Measurements from ENCODE around the gene KANTR. TPM values are rescaled to one million over a fixed set of nuclear protein-coding genes. Genes with fewer than 3 reads are reported as not detected.

Gene KANTR
- total and polyA plus RNA-seq, 9 of the 15 experiments (the other 6 are each of a cell fraction or from before 2014, with no cell fraction given): 1.0 to 5.7 (median 3.4) TPM

DNA sequence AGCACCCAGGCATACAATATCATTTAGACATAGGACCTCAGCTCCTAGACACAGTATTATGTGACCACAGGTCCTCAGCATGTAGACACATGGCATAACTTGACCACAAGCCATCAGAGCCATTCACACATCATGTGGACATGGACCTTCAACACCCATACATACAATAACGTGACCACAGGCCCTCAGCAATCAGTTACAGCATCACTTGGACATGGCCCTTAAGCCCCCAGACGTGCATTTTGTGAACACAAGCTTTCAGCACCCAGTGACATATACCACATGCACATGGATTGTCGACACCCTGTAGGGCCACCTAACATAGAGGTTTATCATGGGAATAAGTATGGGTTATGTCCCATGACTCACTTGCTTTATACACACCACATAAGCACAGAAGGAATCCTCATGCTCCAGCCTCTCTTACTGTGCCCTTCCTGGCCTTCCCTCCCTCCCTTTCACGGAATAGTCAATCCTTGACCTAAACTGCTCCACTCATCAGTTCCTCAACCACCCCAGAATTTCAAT lies 9.8 kb upstream of the KANTR start:
- H3K4me3 ChIP-seq: no peak overlapping the region
- H3K4me1 ChIP-seq (replicated peaks in 1 of 2; ENCODE audit: control insufficient read depth in 2 of 2, insufficient read depth in 2 of 2, low read length in 2 of 2): peaks cover 0 to 13% of the 10 kb centered on the region in 2 experiments; a peak in 3 of 5 replicates
- intact Hi-C loops (cut with micrococcal nuclease): no loop called here
- H3K36me3 ChIP-seq (ENCODE audit: control insufficient read depth, insufficient read depth, low read length): peaks cover 18% of the 10 kb centered on the region; the same call in 2 of the 3 replicates
- FAIRE-seq (no peak), DNase-seq (ENCODE audit: extremely low read depth in 1 of 4, low spot score in 3 of 4) (no peak), ATAC-seq (no peak)
- no peak overlapping the region for H3K9ac ChIP-seq (ENCODE audit: insufficient read depth in 1 of 2, low read depth in 2 of 2, low read length in 2 of 2)
- in situ Hi-C loops (cut with MboI): no loop called here
- H3K27me3 ChIP-seq (ENCODE audit: control insufficient read depth in 2 of 2, insufficient read depth in 2 of 2, low read length in 2 of 2): no peaks in the 10 kb centered on the region; a peak in 2 of 5 replicates
- no peak overlapping the region for H3K4me2 ChIP-seq (ENCODE audit: insufficient read depth, low read length)
- TF ChIP-seq RBM25 (IDR thresholded peaks at IDR 0.05; ENCODE audit: low read depth, low read length, severe bottlenecking): no peak
- no peak for TF ChIP-seq TAF15 (IDR thresholded peaks at IDR 0.05; ENCODE audit: low read depth, low read length)
- no peaks in the 10 kb centered on the region for H3K9me1 ChIP-seq (ENCODE audit: control insufficient read depth, insufficient read depth, low read length)
- H3K27ac ChIP-seq (ENCODE audit: extremely low read depth, low read depth, low read length): no peak overlapping the region
- WGBS (ENCODE audit: insufficient coverage, low coverage, missing lambda C conversion rate): 36% methylated on average over 3 of the region's 4 CpGs
- no peak overlapping the region for H2AFZ ChIP-seq (ENCODE audit: low read depth, low read length)
- H4K20me1 ChIP-seq (replicated peaks; ENCODE audit: control insufficient read depth, insufficient read depth, low read length): 0 out of 2 replicates have a peak, but pooled peaks cover 3% of the 10 kb centered on the region
- H3K79me2 ChIP-seq (ENCODE audit: control insufficient read depth, insufficient read depth, low read length): peaks cover 10% of the 10 kb centered on the region
- ChIA-PET CTCF (ENCODE audit: low intra/inter-chr PET ratio) (no interaction called here), POLR2A (no interaction called here)
- no TSS peak for BruUV-seq (replicated peaks)
- no peaks in the 10 kb centered on the region; the same call in 1 of the 2 replicates for H3K9me3 ChIP-seq (replicated peaks; ENCODE audit: control insufficient read depth, insufficient read depth, low read depth, low read length)

DNA sequence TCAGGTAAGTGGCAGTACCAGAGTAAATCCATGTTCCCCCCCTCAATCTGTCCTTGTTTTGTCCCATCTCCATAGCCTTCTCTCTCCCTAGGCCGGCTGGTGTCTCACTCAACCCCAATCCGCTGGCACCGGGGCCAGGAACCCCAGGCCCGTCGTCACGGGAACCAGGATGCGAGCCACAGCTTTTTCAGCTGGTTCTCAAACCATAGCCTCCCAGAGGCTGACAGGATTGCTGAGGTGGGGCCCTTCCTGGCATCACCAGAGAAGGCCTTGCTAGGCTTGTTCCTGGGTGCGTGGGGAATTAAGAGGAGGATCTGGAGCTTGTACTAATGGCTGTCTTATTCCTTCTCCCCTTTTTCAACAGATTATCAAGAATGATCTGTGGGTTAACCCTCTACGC lies 9.1 kb upstream of the KANTR start:
- in situ Hi-C loops (cut with MboI) (no loop called here), intact Hi-C loops (cut with micrococcal nuclease) (no loop called here)
- ChIA-PET CTCF (ENCODE audit: low intra/inter-chr PET ratio) (no interaction called here), POLR2A (no interaction called here)
- H3K9me3 ChIP-seq (replicated peaks; ENCODE audit: control insufficient read depth, insufficient read depth, low read depth, low read length): no peaks in the 10 kb centered on the region; the same call in 1 of the 2 replicates
- ATAC-seq: no peak
- H3K9me1 ChIP-seq (ENCODE audit: control insufficient read depth, insufficient read depth, low read length): no peaks in the 10 kb centered on the region
- no TSS peak for BruUV-seq (replicated peaks)
- no peak overlapping the region for H3K9ac ChIP-seq (ENCODE audit: insufficient read depth in 1 of 2, low read depth in 2 of 2, low read length in 2 of 2)
- H3K4me1 ChIP-seq (replicated peaks in 1 of 2; ENCODE audit: control insufficient read depth in 2 of 2, insufficient read depth in 2 of 2, low read length in 2 of 2): peaks cover 0 to 13% of the 10 kb centered on the region in 2 experiments; a peak in 3 of 5 replicates
- 0 out of 2 replicates have a peak, but pooled peaks cover 3% of the 10 kb centered on the region for H4K20me1 ChIP-seq (replicated peaks; ENCODE audit: control insufficient read depth, insufficient read depth, low read length)
- H3K36me3 ChIP-seq (ENCODE audit: control insufficient read depth, insufficient read depth, low read length): peaks cover 18% of the 10 kb centered on the region; the same call in 2 of the 3 replicates
- peaks cover 10% of the 10 kb centered on the region for H3K79me2 ChIP-seq (ENCODE audit: control insufficient read depth, insufficient read depth, low read length)
- DNase-seq (ENCODE audit: extremely low read depth in 1 of 4, low spot score in 3 of 4): no peak
- 28% methylated on average over 8 of the region's 9 CpGs for WGBS (ENCODE audit: insufficient coverage, low coverage, missing lambda C conversion rate)
- H3K4me2 ChIP-seq (ENCODE audit: insufficient read depth, low read length): no peak overlapping the region
- H3K4me3 ChIP-seq: no peak overlapping the region
- FAIRE-seq: no peak
- H3K27me3 ChIP-seq (ENCODE audit: control insufficient read depth in 2 of 2, insufficient read depth in 2 of 2, low read length in 2 of 2): no peaks in the 10 kb centered on the region; a peak in 2 of 5 replicates
- H3K27ac ChIP-seq (ENCODE audit: extremely low read depth, low read depth, low read length): no peak overlapping the region
- no peak overlapping the region for H2AFZ ChIP-seq (ENCODE audit: low read depth, low read length)
- TF ChIP-seq ESRRB (CRISPR knock-in tag; IDR thresholded peaks at IDR 0.05; ENCODE audit: borderline replicate concordance): no peak
- no peak for TF ChIP-seq DDX20 (tag; IDR thresholded peaks at IDR 0.05; ENCODE audit: low read depth)
- TF ChIP-seq GATAD2A (IDR thresholded peaks at IDR 0.05): no peak
- no peak for TF ChIP-seq SRF (CRISPR knock-in tag; IDR thresholded peaks at IDR 0.05)
- no peak for TF ChIP-seq MAFF (IDR thresholded peaks at IDR 0.05; ENCODE audit: low read length)
- no peak for TF ChIP-seq ZC3H8 (IDR thresholded peaks at IDR 0.05)
- TF ChIP-seq, protein P1, sequence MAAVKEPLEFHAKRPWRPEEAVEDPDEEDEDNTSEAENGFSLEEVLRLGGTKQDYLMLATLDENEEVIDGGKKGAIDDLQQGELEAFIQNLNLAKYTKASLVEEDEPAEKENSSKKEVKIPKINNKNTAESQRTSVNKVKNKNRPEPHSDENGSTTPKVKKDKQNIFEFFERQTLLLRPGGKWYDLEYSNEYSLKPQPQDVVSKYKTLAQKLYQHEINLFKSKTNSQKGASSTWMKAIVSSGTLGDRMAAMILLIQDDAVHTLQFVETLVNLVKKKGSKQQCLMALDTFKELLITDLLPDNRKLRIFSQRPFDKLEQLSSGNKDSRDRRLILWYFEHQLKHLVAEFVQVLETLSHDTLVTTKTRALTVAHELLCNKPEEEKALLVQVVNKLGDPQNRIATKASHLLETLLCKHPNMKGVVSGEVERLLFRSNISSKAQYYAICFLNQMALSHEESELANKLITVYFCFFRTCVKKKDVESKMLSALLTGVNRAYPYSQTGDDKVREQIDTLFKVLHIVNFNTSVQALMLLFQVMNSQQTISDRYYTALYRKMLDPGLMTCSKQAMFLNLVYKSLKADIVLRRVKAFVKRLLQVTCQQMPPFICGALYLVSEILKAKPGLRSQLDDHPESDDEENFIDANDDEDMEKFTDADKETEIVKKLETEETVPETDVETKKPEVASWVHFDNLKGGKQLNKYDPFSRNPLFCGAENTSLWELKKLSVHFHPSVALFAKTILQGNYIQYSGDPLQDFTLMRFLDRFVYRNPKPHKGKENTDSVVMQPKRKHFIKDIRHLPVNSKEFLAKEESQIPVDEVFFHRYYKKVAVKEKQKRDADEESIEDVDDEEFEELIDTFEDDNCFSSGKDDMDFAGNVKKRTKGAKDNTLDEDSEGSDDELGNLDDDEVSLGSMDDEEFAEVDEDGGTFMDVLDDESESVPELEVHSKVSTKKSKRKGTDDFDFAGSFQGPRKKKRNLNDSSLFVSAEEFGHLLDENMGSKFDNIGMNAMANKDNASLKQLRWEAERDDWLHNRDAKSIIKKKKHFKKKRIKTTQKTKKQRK (IDR thresholded peaks at IDR 0.05; ENCODE audit: borderline replicate concordance, low read depth, low read length): no peak
- TF ChIP-seq SMAD3 (CRISPR knock-in tag; conservative IDR thresholded peaks at IDR 0.05): no peak
- no peak for TF ChIP-seq ZKSCAN3 (CRISPR knock-in tag; IDR thresholded peaks at IDR 0.05)

Data from K562 (cell line).